HG03039 (cell line): ENCODE measurements around the gene DMXL1.

Source experiments
- ATAC-seq: cut with Tn5 transposase; IDR thresholded peaks from one replicate; pipeline ENCODE4 v1.9.1; 2021; ENCODE audit warnings: mild to moderate bottlenecking, moderate library complexity; ENCODE audit not compliant: unreplicated experiment

DMXL1 gene

DNA sequence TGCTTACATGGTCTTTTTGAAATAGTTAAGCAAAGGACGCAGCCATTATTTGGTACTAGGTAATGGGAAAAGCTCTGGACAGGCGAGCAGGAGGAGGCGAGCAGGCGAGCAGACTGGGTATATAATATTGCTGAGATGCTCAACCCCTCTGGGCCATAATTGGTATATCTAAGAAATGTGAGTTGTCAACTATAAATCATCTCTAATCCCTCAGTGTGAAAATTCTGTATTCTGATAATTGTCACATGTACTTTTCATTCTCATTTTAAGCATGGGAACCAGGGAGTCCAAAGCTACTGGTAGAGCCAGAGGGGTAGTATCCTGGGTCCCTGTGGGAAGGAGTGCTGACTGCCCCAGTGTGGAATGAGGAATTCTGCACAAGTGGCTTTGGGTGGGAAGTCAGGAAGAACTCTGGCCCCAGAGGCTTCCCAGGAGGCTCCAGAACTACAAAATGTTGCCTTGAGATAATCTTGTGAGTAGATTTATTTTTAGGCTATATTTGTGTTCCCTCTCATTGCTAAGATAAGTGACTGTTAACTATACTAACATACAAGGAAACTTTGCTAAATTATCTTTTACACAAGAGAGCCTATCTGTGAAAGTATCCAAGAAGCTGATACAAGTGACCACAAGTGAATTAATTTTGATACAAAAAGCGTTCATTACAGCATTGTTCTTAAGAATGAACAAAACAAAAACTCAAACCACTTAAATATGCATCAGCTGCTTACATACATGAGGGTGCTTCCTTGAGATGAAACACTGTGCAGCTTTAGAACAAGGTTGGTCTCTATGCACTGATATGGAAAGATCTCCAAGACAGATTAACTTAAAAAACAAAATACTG, 214.4 kb downstream of the DMXL1 start:
- ATAC-seq = no peak

DNA sequence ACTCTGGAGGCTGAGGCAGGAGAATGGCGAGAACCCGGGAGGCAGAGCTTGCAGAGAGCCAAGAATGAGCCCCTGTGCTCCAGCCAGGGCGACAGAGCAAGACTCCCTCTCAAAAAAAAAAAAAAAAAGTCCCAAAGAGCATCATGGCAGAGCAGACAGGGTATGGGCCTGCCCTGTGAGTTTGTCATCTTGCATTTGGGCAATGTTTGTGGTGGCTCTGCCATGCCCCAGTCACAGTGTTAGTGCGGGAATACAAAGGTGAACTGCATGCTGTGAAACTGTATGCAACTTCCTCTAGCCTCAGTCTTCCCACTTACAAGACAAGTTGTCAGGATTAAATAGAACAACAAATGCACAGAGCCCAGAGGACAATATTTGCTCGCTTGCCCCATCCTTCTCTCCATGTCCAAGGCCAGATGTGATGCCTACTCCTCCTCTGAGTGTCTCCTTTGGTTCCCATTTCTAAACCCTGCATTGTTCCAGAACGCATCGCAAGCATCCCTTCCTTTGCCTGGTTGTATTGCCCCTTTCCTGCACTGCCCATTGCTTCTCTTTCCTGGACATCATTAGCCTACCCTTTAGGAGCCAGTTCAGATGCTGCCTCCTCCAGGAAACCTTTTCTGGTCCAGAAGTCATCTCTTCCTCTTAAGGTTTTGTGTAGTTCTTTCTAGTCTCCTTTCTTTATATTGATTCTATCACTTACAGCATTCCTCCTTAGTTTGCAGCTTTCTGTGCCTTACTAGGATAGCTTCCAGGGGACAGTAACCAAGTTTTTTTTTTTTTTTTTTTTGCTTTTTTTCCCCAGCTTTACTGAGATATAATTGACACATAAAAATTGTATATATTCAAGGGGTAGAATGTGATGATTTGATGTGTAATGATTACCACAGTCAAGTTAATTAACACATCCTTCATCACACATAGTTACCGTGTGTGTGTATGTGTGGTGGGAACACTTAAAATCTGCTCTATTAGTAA, 215.9 kb downstream of the DMXL1 start:
- no peak for ATAC-seq

DNA sequence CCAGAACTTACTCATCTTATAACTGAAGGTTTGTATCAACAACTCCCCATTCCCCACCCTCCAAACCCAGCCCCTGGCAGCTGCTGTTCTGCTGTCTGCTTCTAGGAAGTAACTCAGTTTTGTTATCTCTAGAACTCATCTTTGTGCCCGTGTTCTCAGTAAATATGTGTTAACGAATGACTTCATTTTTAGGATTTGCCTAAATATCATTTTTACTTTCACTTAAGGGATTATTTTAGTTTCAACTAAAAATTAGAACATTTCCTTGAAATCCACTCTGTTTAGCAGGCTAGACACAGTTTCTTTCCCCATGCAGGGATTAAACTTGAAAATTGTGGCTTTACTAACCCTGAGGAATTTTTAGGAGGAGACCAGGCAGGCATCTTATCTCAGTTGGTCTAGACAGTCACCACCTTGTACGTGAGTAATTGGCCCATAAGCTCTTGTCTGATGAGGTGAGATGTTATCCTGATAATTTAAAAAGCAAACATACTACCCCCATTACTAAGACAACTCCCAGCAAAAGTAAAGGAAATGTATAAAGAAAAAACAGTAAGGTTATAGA, 216.7 kb downstream of the DMXL1 start:
- peak; percentile 32 for ATAC-seq

DNA sequence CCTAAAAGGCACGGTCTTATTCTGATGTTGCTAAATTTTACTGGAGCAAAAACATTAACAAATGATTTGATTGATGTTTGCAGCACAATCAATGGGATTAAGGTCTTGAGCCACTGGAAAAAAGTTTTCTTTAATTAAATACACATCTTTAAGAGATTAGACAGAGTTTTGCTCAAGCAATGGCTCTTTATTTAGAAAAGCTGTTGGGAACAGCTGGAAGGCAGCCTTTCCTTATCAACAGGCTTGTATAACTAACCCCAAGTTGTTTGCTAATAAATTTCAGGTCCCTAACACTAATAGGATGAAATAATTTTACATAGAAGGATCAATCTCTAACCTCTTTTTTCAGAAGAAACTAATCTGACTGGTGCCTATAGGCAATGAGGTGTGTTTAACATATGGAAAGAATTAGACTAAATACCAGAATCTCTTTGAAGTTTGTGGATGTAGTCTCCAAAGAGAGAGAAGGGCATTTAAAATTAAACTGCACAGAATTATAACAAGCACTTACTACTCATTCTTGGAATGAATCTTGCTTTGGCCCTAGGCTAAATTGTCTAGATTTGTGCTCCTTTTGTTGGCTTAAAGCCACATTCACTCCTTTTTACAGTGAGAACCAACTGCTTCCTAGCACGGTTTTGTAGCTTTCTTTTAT, 217.6 kb downstream of the DMXL1 start:
- ATAC-seq = no peak

DNA sequence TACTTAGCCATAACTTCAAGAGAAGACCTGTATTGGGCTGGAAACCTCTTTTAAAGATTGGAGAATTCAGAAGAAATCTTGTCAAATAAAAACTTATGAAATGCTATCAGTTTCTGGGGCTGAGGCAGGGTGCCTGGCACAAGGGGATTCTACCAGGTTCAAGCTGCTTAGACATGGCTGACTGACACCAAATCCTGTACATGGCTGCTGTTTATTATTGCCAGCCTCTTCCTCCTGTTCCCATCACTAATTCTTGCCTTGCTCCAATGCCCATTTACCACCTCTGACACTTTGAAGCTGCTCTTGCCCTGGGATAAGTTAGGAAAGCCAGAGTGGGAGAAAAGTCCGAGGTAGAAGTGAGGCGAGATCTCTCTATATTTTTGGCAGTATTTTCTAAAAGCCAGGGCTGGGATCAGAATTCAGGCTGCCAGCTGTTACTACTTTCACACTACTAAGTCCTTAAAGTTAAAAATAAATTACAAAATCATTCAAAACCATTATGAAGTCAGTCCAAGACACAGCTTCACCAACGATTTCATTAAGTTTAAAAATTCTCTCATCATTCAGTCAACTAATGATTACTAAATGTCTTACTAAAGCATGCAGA, 218.7 kb downstream of the DMXL1 start:
- ATAC-seq = no peak

DNA sequence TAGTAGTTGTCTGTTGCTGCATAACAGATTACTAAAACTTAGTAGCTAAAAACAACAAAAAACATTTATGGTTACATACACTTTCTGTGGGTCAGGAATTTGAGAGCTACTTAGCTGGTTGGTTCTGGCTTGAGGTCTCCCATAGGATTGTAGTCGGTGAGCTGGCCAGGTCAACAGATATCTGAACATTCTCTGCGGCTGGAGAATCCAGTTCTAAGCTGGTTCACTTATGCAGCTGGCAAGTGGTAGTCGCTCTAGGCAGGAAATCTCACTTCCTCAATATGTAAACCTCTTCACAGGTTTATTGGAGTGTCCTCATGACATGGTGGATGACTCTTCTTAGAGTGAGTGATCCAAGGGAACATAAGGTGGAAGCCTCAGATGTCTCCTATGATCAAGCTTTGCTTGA, 219.3 kb downstream of the DMXL1 start:
- ATAC-seq = peak; percentile 96

DNA sequence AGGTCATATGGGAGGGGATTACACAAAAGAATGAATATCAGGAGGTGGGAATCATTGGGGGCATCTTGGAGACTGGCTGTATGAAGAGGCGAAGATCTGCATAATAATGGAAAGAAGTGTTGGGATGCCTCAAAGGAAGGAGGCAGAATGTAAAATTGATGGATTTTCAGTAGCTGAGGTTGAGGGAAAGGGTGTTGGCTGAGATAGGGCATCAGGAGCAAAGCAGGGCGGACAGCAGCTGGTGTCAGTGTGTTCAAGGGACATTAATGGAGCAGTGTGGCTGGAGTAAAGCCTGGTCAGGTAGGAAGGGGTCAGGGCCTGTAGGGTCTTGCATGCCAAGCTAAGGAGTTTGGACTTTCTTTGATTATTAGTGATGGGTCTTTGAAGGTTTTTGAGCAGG, 219.7 kb downstream of the DMXL1 start:
- ATAC-seq = no peak

DNA sequence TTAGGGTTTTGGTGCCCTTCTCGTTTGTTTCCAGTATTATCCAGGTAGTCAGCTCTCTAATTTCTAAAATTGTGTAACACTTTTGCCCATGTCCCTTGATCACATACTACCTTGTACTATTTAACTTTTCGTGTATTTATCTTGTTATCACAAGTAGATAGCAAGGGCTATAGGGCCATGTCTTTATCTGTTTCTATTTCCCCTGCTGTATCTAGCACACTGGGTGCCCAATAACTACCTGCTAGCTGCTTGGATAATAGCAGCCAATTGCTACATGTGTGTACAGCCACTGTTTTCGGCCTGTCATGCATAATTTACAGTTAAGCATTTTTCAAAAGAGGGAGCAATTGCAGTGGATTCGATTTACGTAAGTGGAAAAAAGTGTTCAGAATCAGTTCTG, 220.2 kb downstream of the DMXL1 start:
- no peak for ATAC-seq

DNA sequence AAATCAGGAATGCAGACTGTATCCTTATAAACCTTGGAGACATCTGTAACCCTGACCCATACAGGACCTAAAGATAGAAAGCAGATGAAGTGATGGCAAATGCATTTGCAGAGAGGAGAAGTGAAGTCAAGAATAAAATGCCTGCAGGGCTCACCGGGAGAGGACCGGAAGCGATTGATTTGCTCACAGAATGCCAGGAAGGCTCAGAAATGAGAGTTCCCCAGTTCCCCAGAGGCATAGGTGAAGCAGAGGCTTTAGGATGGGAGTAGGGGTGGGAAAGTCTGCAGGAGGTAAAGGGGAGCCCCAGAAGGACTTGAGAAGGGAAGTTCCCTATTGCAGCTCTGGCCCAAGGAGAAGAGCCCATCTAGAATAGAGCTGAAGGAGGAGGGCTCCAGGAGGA, 221.0 kb downstream of the DMXL1 start:
- no peak for ATAC-seq

DNA sequence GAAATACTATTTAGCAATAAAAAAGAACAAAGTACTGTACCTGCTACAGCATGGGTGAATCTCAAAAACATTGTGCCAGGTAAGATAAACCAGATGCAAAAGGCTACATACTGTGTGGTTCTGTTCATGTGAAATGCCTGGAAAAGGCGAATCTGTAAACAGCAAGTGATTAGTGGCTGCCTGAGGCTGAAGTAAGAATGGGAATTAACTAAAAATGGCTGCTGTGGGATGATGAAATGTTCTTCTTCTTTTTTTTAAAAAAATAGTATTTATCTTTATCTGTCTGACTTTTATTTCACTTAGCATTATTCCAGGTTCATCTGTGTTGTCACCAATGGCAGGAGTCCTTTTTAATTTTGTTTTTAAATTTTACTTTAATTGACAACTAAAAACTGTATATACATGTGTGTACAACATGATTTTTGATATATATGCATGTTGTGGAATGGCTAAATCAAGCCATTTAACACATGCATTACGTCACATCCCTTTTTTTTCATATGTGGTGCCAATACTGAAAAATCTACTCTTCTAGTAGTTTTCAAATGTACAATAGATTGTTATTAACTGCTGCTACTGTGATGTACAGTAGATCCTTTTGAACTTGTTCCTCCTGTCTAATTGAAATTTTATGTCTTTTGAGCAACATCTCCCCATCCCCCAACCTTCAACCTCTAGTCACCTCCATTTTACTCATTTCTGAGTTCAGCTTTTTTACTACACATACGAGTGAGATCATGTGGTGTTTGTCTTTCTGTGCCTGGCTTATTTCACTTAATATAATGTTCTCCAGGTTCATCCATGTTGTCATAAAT, 222.0 kb downstream of the DMXL1 start:
- no peak for ATAC-seq

DNA sequence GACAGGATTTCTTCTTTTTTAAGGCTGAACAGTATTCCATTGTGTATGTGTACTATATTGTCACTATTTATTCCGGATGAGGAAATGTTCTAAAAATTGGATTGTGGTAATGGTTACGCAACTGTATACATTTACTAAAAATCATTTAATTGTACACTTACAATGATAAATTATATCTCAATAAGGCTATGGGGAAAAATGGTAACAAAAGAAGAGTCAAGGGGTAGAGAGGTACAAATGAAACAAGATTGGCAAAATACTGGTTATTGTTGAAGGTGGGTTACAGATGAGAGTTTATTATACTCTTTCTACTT, 222.6 kb downstream of the DMXL1 start:
- no peak for ATAC-seq
